Right hindlimb (tissue), 1 donor: Measurements from ENCODE around the gene ADAMTSL3.

Experiments
- DNase-seq: peaks from one replicate; pipeline ENCODE4 v3.0.0-alpha.2; 2018

The ADAMTSL3 gene

DNA sequence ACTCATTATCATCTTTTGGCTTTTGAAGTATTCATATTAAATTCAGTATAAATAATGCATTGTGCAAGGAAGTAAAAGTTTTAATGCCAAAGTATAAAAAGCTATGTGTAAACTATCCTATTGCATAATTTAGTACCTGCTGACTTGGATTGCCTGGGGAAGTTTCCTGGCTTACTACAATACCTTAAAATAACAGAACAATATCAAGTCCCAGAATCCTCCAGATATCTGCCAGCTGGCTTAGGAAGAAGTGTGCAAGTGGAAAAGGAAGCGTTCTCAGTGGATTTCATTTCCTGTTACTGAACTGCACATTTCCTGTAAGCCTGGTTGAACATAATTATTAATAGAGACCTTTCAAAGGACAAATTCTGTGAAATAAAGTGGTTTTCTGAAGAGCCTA is 236.7 kb downstream of the ADAMTSL3 start:
- peak; percentile 73 for DNase-seq

DNA sequence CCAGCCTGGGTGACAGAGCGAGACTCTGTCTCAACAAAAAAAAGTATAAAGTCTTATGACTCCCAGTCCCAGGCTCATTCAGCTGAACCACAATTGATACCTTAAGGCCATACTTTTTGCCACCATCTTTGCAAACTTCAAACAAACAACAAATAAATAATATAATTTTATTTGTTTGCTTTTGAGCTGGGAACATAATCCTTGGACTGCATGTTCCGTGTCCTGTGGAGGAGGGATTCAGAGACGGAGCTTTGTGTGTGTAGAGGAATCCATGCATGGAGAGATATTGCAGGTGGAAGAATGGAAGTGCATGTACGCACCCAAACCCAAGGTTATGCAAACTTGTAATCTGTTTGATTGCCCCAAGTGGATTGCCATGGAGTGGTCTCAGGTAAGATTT is 238.6 kb downstream of the ADAMTSL3 start:
- DNase-seq, result no peak

DNA sequence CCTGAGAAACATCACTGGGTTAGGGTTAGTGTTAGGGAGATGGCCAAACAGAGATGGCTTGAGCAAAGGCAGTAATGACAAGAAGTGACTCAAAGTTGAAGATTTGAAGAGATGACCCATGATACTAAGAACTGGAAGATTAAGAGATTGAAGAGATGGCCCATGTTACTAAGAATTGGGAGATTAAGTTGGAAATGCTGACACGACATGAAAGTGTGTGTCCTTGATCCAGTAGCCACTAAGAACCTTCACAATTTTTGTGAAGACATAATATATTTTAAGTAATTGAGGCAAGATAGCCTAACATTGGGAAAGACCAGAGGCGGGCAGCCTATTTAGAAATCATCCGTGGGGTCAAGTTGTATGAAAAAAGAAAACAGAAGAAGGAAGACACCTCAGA is 239.4 kb downstream of the ADAMTSL3 start:
- DNase-seq, result no peak

DNA sequence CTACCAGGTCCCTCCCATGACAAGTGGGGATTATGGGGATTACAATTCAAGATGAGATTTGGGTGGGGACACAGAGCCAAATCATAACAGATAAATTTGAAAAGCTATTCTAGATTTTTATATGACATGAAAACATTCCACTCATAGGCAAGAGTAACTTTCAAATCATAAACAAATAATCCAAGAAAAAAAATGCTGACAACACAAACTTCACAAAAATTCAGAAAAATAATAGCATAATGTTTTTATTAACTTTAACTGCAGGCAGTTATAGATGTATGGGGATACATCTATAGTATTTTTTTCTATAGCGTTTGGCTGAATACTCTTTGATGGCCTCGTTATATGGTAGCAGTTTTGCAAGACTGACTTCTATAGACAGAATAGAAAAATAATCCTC is 243.1 kb downstream of the ADAMTSL3 start:
- no peak for DNase-seq

DNA sequence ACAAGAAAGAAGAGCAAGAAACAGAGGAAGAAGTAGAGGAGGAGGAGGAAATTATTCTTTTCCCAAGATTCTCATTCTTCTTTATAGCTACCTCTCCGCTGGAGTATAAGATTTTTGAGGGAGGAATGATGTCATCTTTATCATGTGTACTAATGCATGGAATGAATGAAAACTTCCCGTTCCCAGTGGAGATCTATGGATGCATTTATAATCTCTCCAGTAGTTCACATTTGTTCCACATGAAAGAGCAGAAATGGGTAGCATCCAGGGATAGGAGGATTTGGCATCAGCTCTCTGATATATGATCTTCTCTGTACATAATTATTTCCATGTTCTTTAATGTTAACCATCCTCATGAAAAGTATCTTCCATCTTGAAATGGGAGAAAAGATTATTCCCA is 244.4 kb downstream of the ADAMTSL3 start:
- DNase-seq, result peak; percentile 38

DNA sequence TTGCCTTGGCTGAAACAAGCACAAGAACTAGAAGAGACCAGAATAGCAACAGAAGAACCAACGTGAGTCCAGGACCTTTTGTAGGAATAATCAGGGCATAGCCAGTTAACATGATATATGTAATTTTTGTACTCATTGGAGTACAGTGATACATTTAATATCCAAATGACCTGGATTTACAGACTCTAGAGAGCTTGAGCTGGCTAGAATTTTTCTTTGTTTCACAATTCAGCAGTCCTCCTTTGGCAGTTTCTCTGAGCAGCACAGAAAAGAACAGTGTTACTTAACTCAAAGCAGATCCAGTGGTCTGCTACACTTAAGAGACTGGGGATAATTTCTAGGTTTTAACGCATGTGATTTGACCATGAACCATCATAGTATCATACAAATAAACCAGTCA is 245.7 kb downstream of the ADAMTSL3 start:
- DNase-seq, result no peak

DNA sequence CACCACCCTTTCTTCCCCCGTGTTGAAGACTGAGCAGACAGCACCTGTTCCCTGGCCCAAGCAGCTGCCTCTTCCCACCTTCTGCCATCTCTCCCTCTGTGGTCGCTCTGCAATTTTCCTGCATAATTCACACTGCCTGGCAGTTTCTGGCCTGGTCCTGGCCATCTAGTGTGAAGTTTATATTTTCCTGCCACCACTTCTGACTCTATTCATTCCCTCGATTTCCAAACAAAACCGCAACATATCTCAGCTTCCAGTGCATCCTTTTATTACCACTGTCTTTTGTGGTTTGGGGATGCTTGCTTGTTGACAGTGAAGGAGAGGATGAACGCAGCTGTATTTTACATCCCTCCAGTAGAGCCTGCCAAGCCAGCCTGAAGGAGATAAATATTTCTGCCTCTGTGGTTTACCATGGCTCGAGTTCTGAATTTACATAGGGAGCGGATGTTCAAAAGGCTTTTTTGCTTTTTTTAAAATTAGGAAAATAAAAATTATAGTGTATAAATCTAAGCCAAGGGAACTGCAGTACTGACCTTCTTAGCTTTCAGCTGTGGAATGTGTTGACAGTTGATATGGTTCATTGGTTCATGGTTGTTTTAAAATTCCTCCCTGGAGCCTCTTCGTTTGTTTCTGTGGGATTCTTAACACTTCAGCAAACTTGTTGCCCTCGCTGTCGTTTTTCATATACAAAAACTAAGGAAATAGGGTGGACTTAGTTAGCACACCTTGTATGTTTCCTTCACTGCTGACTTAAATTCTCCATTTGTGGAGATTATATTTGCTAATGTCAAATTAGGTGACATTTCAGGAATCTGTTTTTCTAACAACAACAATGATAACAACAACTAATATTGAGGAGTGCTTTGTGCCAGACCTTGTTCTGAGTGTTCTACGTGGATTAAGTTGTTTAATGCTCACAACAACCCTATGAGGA is 250.5 kb downstream of the ADAMTSL3 start:
- peak; percentile 86 for DNase-seq

DNA sequence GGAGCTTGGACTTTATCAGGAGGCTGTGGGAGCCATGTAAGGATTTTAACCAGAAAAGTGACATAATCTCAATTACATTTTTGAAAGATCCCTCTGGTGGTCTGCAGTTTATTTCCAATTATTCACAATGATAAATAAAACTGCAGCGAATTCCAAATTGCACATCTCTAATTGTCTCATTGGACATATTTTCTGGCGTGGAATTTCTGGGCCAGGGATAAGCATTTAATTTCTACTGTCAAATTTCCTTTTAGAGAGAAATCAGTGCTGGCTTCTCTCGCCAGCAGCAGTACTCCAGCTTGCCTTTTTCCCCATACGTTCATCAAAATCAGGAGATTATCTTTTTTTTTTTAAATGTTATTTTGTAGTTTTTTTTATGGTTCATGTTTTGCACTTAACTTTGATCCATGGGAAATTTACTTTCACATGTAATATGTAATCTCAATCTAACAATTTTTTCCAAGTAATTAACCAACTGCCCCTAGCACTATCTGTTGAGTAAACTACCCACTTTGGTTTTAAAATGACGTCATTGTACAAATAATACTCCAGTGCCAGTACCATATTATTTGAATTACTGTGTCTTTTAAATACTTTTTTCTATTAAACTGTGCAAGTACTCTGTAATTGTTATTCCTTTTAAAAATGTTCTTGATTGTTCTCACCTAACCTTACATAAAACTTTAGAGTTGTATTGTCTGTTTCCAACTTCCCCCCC is 251.8 kb downstream of the ADAMTSL3 start:
- DNase-seq, result no peak

DNA sequence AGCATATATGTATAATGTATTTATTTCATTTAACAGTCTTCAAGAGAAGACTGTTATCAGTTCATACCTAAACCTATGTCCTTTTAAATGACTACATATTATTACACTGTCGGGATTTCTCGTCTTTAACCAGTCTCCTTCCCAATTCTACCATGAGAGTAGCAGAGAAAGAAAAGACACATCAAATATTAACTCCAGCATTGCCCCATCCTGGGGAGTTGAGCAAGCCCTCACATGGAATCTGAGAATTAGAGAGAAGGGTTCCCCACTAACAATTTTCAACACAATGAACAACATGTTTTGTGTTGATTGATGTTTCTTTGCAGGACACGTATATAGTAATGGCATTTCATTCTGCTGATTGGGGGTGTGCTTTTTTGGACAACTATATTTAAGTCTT is 257.4 kb downstream of the ADAMTSL3 start:
- DNase-seq, result no peak

DNA sequence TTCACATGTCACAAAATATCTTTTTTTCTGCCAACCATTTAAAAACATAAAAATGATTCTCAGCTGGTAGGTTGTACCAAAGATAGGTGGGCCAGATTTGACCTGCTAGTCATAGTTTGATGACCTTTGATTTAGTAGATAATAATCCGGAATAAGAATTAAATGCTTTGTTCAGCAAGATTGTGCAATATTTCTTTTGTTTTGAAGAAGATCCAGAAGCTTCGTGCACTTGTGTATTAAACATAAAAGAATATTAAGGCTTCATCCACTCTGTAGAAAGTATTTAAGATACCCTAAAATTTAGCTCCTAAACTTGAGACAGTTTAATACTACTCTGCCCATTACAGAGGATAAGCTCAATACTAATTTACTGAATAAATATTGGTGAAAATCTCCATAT is 258.4 kb downstream of the ADAMTSL3 start:
- DNase-seq, result no peak

DNA sequence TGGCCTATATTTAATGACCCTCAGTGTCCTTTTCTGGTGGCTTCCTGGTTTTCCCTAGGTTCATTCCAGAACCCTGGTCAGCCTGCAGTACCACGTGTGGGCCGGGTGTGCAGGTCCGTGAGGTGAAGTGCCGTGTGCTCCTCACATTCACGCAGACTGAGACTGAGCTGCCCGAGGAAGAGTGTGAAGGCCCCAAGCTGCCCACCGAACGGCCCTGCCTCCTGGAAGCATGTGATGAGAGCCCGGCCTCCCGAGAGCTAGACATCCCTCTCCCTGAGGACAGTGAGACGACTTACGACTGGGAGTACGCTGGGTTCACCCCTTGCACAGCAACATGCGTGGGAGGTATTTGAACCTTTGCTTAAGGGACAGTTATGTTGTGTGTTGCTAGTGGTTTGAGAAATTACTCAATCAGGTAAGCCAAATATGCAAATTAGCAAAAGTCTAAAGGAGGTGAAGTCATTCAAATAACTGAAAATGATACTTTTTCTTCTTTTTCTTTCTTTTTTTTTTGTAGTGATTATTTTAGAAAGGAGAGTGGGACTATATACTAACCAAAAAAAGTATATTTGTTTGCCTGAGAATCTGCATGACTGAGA is 259.2 kb downstream of the ADAMTSL3 start:
- DNase-seq, result no peak

DNA sequence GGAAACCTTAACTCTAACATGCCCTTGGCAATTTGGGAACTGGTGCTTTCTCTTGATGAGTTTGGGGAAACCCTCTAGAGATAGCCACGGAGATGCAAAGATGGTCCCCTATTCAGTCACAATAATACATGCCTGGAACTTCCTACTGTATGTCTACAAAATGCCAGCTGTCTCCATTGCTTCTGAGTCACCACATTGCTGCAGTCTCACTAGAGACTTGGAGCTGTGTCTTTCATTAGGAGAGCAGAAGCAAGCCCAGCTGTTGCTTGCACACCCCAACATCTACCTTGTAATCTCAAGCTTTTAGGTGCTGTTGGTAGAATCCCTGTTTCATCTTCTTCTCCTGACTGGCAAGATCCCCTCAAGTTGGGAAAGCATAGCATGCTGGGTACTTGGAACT is 261.0 kb downstream of the ADAMTSL3 start:
- DNase-seq, result no peak

- DNase-seq, result no peak
These were observed 263.5 kb downstream of the ADAMTSL3 start for GRCh38 chr15:83917432-83917831.

- no peak for DNase-seq
These were observed 264.1 kb downstream of the ADAMTSL3 start for GRCh38 chr15:83918011-83918410.

DNA sequence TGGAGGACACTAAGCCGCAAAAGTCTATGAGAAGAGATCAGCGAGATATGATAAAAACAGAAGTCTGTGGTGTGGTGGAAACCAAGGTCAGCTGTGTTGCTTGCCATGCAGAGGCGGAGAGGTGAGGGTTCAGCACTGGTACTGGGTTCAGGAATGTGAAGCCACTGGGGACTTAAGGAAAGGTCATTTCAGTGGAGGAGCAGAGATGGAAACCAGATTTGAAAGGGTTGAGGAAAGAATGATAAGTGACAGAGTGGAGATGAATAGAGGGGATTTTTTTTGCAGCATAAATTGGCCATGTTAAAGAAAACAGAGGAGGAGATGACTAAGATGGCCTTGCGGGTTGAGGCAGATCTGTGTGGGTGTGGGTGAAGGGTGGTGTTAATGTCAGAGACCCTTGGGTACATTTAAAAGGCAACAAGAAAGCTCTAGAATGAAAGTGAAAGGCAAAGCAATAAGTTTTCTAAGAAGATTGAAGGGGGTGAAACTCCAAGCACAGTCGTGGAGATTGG is 265.5 kb downstream of the ADAMTSL3 start:
- DNase-seq, result no peak

DNA sequence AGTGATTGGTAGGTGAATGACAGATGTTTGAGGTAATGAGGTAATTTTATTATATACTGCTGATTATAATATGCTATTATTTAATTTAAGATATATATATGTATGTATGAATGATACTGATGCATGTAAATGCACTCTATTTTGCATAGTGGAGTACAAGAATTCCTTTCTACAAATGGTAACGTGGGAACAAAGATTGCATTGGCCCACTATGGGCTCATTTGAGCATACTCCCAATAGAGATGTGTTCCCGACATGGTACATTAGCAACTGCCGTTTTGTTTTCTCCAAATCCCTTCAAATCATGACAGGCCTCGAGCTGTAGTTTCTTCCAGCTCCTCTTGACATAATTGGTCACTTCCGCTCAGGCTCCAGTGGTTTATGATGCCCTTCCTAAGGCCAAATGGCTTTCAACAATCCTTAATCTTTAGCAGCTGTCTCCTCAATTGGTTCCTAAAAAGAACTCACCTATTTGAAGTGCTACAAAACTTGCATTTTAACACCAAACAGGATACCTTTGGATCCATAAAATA is 266.1 kb downstream of the ADAMTSL3 start:
- DNase-seq, result peak; percentile 58

DNA sequence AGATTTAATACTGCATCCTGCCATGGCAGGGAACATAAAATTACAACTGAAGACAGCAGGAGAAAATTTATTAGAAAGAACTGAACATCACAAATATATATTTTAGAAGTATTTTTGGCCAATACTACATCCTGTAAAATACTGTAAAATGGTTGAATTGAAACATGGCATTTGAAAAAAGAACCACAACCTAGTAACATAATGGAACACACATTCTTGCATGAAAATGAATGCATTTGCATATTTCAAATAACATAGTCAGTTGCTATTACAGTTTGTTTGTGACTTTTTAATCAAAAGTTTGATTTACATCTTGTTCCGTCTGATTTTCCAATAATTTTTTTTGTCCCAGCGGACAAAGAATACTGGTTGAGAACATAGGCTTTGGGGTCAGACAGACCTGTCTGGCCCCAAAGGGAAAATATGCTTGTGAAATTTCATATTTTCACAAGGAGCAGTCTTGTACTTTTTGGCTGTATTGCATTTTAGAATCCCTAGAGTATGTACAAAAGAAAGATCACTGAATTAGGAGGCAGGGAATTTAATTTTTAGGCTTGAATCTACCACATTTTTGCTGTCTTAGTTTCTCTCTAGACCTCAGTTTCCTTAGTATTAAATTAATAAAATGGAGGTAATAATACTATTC is 268.8 kb downstream of the ADAMTSL3 start:
- DNase-seq, result no peak

DNA sequence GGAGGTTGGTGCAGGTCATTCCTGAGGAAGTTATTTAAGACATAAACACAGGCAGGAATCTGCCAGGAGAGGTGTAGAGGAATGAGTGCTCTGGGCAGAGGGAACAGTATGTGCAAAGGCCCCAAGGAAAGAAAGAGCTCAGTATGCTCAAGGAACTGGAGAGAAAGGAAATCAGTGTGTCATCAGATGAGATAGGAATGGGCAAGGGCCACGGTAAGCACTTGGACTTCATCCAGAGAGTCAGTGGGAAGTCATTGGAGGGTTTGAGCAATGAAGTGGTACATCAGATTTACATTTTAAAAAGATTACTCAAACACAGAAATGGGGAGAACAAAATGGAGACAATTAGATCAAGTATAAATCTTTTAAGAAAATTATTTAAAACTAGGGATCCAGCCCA is 272.2 kb downstream of the ADAMTSL3 start:
- DNase-seq, result no peak

DNA sequence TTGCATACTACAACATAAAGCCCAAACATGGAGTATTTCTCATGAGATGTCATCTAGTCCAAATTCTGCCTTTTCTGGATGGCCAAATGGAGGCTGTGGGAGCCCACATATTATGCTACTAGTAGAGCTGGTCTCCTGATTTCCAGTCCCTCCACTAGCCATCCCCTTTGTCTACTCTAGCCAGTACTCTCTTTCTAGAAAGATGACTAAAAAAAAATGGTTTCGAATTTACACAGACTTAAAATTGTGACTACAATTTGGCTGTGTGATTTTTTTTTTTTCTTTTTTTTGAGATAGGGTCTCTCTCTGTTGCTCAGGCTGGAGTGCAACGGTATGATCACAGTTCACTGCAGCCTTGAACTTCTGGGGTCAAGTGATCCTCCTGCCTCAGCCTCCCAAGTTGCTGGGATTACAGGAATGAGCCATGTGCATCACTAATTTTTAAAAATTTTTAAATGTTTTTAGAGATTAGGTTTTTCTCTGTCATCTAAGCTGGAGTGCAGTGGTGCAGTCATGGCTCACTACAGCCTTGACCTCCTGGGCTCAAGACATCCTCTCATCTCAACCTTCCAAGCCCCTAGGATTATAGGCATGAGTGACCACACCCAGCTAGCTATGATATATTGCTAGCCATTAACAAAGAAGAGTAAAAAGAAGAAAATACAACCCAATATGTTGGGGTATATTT is 273.9 kb downstream of the ADAMTSL3 start:
- DNase-seq, result no peak

- no peak for DNase-seq
These were observed 274.4 kb downstream of the ADAMTSL3 start for GRCh38 chr15:83928392-83928734.

- no peak for DNase-seq
These were observed 275.0 kb downstream of the ADAMTSL3 start for GRCh38 chr15:83928878-83929418.

GRCh38 chr15:83929619-83930018 is 275.7 kb downstream of the ADAMTSL3 start:
- DNase-seq, result no peak
